BE2C (cell line): ENCODE data around the gene STARD13.

Experiments used
- DNase-seq: peaks from one replicate; pipeline ENCODE4 v3.0.0-alpha.2; 2020
- H3K27me3 ChIP-seq: fragments of 250-450 bp; sonication (Bioruptor Pico); 2 replicates; pipeline ENCODE4 v1.5.1; 2020; ENCODE audit warnings: mild to moderate bottlenecking
- H3K36me3 ChIP-seq: fragments of 250-450 bp; sonication (Bioruptor Pico); 2 replicates; pipeline ENCODE4 v1.5.1; 2020; ENCODE audit warnings: mild to moderate bottlenecking
- H3K4me1 ChIP-seq: fragments of 250-450 bp; sonication (Bioruptor Pico); 2 replicates; pipeline ENCODE4 v1.5.1; 2020
- H3K4me3 ChIP-seq: 2 replicates; pipeline ENCODE4 v1.5.1; 2011; ENCODE audit warnings: low read depth, low read length
- H3K9me3 ChIP-seq: fragments of 250-450 bp; sonication (Bioruptor Pico); 2 replicates; pipeline ENCODE4 v1.5.1; 2020
- CTCF ChIP-seq: IDR thresholded peaks from 2 replicates; pipeline ENCODE4 v1.5.1; 2012; ENCODE audit warnings: mild to moderate bottlenecking, low read depth, low read length

STARD13 gene

GRCh38 chr13:33083054-33083453, 202.5 kb downstream of the STARD13 start:
- Histone ChIP-seq H3K4me1 (no peaks in the 10 kb centered on the region), H3K4me3 (no peak overlapping the region), H3K36me3 (no peaks in the 10 kb centered on the region), H3K27me3 (no peaks in the 10 kb centered on the region), H3K9me3 (0 out of 2 replicates have a peak, but pooled peaks cover 3% of the 10 kb centered on the region)
- no peak for TF ChIP-seq CTCF
- DNase-seq, result no peak

- no peak overlapping the region for H3K4me3 ChIP-seq
- no peaks in the 10 kb centered on the region for H3K27me3 ChIP-seq
- no peak for TF ChIP-seq CTCF
- DNase-seq, result no peak
- 0 out of 2 replicates have a peak, but pooled peaks cover 3% of the 10 kb centered on the region for H3K9me3 ChIP-seq
- no peaks in the 10 kb centered on the region for H3K4me1 ChIP-seq
- H3K36me3 ChIP-seq, result no peaks in the 10 kb centered on the region
These were observed 203.9 kb downstream of the STARD13 start for GRCh38 chr13:33081666-33082065.

- no peaks in the 10 kb centered on the region for H3K27me3 ChIP-seq
- no peaks in the 10 kb centered on the region for H3K36me3 ChIP-seq
- no peak for DNase-seq
- H3K9me3 ChIP-seq, result 0 out of 2 replicates have a peak, but pooled peaks cover 3% of the 10 kb centered on the region
- TF ChIP-seq CTCF, result no peak
- H3K4me3 ChIP-seq, result no peak overlapping the region
- H3K4me1 ChIP-seq, result no peaks in the 10 kb centered on the region
These were observed 204.5 kb downstream of the STARD13 start for GRCh38 chr13:33080972-33081590.

GRCh38 chr13:33079960-33080359, 205.6 kb downstream of the STARD13 start:
- no peaks in the 10 kb centered on the region for H3K36me3 ChIP-seq
- H3K27me3 ChIP-seq, result no peaks in the 10 kb centered on the region
- TF ChIP-seq CTCF, result no peak
- DNase-seq, result no peak
- peaks cover 9% of the 10 kb centered on the region for H3K4me1 ChIP-seq
- no peak overlapping the region for H3K4me3 ChIP-seq
- H3K9me3 ChIP-seq, result 0 out of 2 replicates have a peak, but pooled peaks cover 3% of the 10 kb centered on the region

- H3K4me1 ChIP-seq, result peaks cover 10% of the 10 kb centered on the region
- H3K9me3 ChIP-seq, result 0 out of 2 replicates have a peak, but pooled peaks cover 3% of the 10 kb centered on the region
- H3K27me3 ChIP-seq, result no peaks in the 10 kb centered on the region
- no peak overlapping the region for H3K4me3 ChIP-seq
- no peaks in the 10 kb centered on the region for H3K36me3 ChIP-seq
- no peak for TF ChIP-seq CTCF
- no peak for DNase-seq
These were observed 207.3 kb downstream of the STARD13 start for GRCh38 chr13:33078263-33078662.
